ENCODE results near the gene MBTPS2.
"Not testable (repeated sequence)": the region's sequence is repeated elsewhere in the genome, so short reads cannot be mapped to it uniquely, and the experiment has no call there.

MBTPS2 gene

DNA sequence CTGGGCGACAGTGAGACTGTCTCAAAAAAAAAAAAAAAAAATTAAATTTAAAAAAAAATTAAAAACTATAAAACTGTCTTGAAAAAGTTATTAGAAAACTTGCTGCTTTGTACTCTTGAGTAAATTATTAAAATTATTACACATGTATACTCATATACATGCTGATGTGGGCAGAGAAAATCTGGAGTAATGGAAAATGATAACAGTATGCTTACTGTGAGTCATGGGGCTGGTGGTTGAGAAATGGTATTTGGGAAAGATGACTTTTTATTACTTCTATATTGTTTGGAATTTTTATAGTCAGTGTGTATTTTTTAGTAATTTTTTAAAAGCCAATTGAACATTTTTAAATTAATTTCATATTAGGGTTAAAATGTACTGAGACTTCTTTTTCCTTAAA is 23.8 kb downstream of the MBTPS2 start:
- DNase-seq: peak; percentile 42

DNA sequence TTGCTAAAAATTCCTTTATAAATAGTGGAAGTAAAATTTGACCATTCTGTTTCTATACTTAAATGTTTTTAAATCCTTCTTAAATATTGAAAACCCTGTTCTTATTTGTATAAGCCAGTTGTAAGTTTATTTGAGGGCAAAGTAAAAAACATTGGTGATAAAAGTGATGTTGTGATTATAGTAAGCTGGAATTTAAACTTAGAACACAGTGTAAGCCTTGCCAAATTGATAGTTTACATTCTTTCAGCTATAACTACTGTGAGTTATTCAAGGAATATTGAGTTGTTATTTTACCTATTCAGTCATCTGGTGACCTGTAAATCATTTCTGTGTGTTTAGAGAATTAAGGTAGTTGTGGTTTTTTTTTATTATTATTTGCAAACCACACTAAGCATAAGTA is 26.0 kb downstream of the MBTPS2 start:
- DNase-seq: no peak

GRCh38 chrX:21870494-21870893 is 31.1 kb downstream of the MBTPS2 start:
- DNase-seq: peak; percentile 26

- no peak for DNase-seq
Observed at GRCh38 chrX:21873063-21873775, 33.8 kb downstream of the MBTPS2 start.

DNA sequence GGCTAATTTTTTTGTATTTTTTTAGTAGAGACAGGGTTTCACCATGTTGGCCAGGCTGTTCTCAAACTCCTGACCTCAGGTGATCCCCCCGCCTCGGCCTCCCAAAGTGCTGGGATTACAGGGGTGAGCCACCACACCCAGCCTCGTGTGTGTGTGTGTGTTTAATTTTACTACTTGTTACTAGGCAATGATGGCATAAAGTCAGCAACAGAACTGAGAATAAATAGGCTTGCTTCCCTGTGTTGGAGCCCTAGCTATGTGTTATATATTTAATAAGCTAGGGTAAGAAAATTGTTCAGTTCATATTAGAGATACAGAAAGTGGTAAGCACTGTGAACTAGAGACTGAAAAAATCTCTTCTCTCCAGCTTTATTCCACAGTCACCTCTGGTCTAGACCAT is 34.8 kb downstream of the MBTPS2 start:
- DNase-seq: not testable (repeated sequence)

DNA sequence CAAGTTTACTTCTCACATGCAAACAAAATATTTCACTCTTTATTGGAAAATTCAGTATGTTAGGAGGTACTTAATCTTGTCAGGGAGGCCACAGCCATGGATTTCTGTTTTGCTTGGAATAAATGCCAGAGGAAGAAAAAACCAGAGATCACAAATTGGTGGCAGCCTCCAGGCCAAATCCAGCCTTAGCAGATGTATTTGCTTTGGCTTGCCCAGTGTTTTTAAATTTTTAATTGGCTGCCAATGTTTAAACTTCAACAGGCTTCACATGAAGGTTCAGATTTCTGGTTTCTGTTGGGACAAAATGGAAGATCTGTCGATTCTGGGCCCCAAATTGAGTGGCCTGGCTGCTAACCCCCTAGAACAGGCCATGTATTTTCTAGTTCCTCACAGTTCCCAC is 35.6 kb downstream of the MBTPS2 start:
- no peak for DNase-seq

GRCh38 chrX:21881881-21882574 is 42.6 kb downstream of the MBTPS2 start:
- no peak for DNase-seq

DNA sequence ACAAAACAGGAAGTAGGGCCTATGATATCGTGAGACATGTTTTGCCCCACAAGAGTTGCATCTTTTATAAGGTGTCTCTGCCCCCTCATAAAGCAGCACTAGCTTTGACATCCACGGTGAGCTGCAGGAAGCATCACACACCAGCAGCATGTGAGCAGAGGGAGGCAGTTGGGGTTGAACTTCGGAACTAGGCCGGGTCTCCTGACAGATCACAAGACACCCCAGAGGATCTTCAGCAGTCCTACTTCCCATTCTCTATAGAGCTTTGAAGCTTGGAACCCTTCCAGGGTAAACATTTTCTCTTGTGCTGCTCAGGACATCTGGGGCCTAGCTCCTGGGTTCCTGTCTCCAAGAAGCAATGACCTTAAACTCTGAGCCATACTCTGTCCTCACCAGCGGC is 43.8 kb downstream of the MBTPS2 start:
- DNase-seq: peak; percentile 13

DNA sequence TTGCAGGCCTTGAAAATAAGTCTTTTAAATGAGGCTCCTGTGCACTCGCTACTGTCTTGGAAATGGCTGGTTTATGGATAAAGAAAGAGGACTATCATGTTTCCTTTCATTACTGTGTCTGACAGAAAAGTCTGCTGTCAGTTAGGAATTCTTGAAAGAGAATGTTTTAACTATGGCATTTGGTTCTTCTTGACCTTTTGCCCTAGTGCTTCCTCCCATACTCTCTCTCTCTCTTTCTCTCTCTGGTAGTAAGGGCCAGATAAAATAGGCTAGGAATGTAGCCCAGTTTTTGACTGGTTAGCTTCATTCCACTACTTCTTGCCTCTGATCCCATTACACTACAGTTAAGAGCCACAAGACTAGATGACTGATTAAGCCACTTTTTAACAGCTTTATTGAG is 46.2 kb downstream of the MBTPS2 start:
- DNase-seq: peak; percentile 63

DNA sequence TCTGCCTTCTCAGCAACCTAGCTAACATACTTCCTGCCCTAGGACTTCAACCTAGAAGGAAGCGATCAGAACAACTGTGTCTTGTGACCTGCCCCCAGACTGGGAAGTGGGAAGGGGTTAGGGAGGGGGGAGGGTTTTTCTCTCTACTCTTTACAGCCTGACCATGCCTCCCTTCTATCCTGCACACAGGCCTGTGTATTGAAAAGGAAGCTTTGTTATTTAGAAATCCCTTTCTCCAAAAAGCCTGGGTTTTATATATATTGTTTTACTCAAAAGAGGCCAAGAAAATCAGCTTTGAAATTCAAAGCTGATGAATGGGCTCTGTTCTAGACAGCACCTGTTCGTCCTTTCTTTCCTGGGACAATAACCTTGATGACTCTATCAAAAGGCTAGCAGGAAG is 65.9 kb downstream of the MBTPS2 start:
- no peak for DNase-seq

GRCh38 chrX:21905953-21906352 is 66.5 kb downstream of the MBTPS2 start:
- DNase-seq: no peak

GRCh38 chrX:21907260-21907659 is 67.8 kb downstream of the MBTPS2 start:
- DNase-seq: no peak

DNA sequence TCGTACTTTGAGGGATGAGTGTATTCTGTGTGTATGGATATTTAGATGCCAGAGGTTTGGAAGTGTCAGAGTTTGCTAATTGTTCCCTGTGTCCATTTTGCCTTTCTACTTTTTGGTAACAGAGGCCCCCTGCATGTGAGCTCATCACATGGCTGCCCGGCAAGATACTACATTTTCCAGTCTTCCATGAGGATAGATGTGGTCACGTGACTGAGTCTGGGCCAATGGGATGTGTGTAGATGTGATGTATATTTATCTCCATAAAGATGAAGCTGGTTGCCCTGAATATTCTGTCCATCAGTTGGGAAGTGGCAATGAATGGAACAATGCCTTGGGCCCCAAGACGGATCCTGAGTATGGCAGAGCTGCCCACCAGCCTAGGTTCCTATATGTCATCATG is 72.1 kb downstream of the MBTPS2 start:
- DNase-seq: no peak

- DNase-seq: no peak
Observed at GRCh38 chrX:21912220-21912619, 72.8 kb downstream of the MBTPS2 start.

DNA sequence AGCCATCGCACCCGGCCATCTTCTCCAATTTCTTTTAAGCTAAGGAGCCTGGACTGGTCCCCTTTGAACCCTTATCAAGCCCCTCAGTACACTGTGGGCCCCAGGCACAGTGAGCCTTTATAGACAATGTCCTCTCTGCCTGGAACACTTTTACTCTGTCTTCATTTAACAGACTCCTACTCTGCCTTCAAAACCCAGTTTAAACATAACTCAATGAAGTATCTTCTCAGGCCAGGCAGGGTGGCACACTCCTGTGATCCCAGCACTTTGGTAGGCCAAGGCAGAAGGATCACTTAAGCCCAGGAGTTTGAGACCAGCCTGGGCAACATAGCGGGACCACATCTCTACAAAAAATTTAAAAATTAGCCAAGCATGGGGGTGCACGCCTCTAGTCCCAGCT is 73.6 kb downstream of the MBTPS2 start:
- DNase-seq: no peak

GRCh38 chrX:21926116-21926515 is 86.7 kb downstream of the MBTPS2 start:
- DNase-seq: no peak

DNA sequence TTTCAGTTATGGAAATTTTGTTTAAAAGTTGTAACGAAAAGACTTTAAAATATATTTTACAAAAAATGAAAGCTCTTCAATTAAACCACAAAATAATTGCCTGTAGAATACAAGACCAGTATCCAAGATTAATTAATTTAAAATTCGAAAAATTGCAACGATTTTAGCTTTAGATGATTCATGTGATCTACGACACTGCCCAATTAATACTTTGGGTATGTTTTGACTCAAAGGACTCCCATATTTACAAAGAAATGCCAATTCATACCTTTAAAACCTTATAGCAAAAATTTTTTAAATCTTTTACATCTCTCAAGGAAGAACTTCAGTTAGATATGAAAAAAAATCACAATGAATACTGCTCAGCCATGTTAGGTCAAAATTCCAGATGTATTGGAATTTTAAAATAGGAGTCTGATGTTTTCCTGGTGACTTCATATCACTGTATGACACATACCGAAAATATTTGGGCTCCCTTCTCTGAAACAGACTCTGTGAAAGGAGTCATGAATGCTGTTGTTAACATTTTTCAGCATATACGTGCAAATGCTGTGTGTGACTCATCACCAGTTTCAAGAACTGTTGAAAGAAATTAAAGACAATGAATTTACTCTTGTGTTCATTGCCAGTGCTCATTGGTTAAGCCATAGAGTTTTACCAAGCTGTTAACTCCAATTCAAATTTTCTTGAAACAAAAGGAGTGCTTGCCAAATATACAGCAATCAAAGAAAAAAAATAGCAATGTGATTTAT is 87.3 kb downstream of the MBTPS2 start:
- peak; percentile 97 for DNase-seq

DNA sequence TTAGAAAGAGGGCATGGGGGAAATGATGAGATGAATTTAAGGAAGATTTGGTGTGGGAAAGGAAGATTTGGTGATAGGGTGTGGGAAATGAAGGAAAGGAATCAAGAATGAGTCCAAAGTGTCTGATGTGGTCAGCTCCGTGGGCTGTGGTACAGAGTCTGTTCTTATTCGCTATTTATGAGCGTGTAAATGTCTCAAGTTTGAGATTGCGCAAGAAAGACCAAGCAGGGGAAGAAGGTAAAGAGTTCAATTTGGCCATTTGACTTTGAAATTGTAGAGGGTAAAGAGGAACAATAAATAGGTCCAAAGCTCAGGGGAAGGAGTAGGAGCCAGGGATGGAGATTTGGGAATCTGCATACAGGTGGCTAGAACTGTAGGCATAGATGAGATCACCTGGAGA is 89.8 kb downstream of the MBTPS2 start:
- no peak for DNase-seq

DNA sequence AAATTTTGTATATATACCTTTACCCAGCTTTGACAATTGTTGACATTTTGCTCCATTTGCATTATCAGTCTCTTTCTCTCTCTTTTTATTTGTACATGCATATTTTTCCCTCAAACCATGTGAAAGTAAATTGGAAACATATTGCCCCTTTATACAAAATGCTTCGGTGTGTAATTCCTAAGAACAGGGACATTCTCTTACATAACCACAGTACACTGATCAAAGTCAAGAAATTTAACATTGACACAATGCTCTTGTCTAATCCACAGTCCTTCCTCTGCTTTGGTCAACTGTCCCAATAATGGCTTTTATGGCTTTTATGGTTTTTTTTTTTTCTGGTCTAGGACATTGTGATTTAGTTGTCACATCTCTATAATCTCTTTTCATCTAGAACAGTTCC is 91.6 kb downstream of the MBTPS2 start:
- DNase-seq: no peak

DNA sequence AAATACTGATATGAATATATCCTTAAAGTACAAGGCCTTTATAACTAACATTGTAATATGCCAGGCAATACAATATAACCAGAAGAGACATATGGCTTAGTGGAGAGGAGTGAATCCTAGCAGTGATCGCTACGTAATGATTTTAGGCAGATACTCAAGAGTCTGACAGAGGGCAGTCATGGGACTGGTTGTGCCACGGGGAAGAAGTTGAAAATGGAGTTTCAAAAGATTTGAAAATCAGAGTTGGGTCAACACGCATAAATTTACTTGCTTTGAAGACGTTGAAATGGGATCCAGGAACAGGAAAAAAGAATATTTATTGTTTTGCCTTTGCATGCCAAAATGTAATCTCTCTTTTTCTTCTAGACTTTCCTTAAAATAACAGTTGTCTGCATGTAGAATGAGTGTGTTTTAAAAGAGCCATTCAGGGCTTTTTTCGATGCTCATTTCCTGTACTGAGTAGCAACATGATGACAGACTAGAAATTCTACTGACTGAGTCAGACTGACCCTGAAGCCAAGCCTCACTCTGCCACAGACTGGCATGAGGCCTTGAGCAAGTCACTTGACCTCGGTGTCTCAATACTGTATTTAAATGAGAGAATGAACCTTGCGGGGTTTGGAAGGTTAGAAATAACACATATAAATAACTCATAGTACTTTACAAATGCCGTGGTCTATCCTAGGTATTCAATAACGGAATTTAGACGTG is 93.0 kb downstream of the MBTPS2 start:
- peak; percentile 91 for DNase-seq

DNA sequence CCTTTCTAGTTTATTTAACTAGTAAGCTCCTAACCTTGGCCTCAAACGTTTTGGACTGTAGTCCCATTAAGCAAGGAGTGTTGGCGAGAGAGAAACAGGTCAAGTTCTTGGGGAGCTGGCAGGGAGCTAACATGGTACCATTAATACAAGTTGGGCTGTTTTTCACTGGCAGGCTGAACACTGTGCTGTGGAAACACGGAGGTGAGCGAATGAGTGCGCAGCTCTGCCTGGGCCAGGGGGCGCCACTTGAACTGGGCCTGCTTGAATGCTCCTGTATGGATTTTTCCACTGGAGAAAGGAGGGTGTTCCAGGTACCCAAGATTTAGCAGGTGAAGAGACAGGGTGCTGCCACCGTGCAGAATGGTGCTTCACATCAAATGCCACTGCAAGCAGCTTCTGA is 93.7 kb downstream of the MBTPS2 start:
- DNase-seq: no peak

GRCh38 chrX:21934414-21934813 is 95.0 kb downstream of the MBTPS2 start:
- DNase-seq: peak; percentile 45
